ENCODE data around the gene GJB6. TPM values are rescaled to one million over a fixed set of nuclear protein-coding genes. Genes with fewer than 3 reads are reported as not detected.
A peak's percentile ranks its signal among the peaks of the same experiment; 100 is the strongest.

The GJB6 gene
- total and polyA plus RNA-seq, 2 of the 4 experiments (the other 2 are of a cell fraction), result not detected

- H3K36me3 ChIP-seq (ENCODE audit: control insufficient read depth, insufficient read depth, low read length), result no peaks in the 10 kb centered on the region
- no peak overlapping the region for H3K56ac ChIP-seq (ENCODE audit: extremely low read depth, insufficient read depth, low read length)
- H3K18ac ChIP-seq (ENCODE audit: low read depth, low read length), result no peak overlapping the region
- H2AK5ac ChIP-seq (ENCODE audit: low read depth, low read length), result no peak overlapping the region
- BruUV-seq (replicated peaks), result no TSS peak
- H2BK20ac ChIP-seq (ENCODE audit: low read depth, low read length), result no peak overlapping the region
- no peaks in the 10 kb centered on the region for H3K9me1 ChIP-seq (ENCODE audit: insufficient read depth, low read length)
- H3K27ac ChIP-seq (ENCODE audit: insufficient read depth, low read length), result no peak overlapping the region
- dilution Hi-C loops (cut with HindIII; ENCODE audit: low sequenced_read_pairs, unreplicated experiment), result no loop called here
- no peak overlapping the region for H3K4ac ChIP-seq (ENCODE audit: low read depth, low read length)
- H4K5ac ChIP-seq (ENCODE audit: low read depth, low read length), result no peak overlapping the region
- intact Hi-C loops (cut with micrococcal nuclease), result no loop called here
- WGBS, 2 experiments (ENCODE audit: extremely low coverage in 2 of 2, insufficient read length in 1 of 2), result 15% methylated on average over 19 of the region's 30 CpGs; no CpG with 5 or more reads in 1 of the 2 experiments
- H3K4me1 ChIP-seq (ENCODE audit: control insufficient read depth, insufficient read depth, low read length), result no peaks in the 10 kb centered on the region
- POLR2A ChIA-PET (ENCODE audit: unreplicated experiment), result no interaction called here
- no peak overlapping the region for H3K9ac ChIP-seq (ENCODE audit: low read depth, low read length)
- H4K8ac ChIP-seq (ENCODE audit: low read depth in 2 of 2, low read length in 2 of 2), result no peak overlapping the region
- no peak overlapping the region for H2AK9ac ChIP-seq (replicated peaks; ENCODE audit: low read depth, low read length, poor library complexity)
- no peak overlapping the region for H2BK5ac ChIP-seq (ENCODE audit: low read depth, low read length, poor library complexity, severe bottlenecking)
- no peak overlapping the region for H2AFZ ChIP-seq (replicated peaks; ENCODE audit: low read length, poor library complexity)
- no peak for TF ChIP-seq CEBPB (IDR thresholded peaks at IDR 0.05; ENCODE audit: low read depth, low read length)
- no peak for TF ChIP-seq USF2 (IDR thresholded peaks at IDR 0.05; ENCODE audit: low read depth, low read length)
- no peak for TF ChIP-seq SMC3 (IDR thresholded peaks at IDR 0.05; ENCODE audit: low read depth, low read length)
- no peak for TF ChIP-seq MAFK (IDR thresholded peaks at IDR 0.05; ENCODE audit: low read depth, low read length)
- no peak overlapping the region for H3K4me2 ChIP-seq (ENCODE audit: low read depth, low read length)
- H4K91ac ChIP-seq (ENCODE audit: insufficient read depth, low read depth, low read length), result no peak overlapping the region
- no peak for DNase-seq
- no peak overlapping the region for H2BK15ac ChIP-seq (ENCODE audit: low read depth, low read length)
- H3K14ac ChIP-seq (replicated peaks; ENCODE audit: low read depth, low read length), result no peak overlapping the region
- H3K4me3 ChIP-seq (ENCODE audit: insufficient read depth, low read depth, low read length), result no peak overlapping the region
- no peak for ATAC-seq (ENCODE audit: low read depth)
- H3K9me3 ChIP-seq (ENCODE audit: control insufficient read depth, insufficient read depth, low read length), result no peaks in the 10 kb centered on the region
- 0 out of 2 replicates have a peak overlapping the region, but pooled peaks have one; percentile 24 for H3K23ac ChIP-seq (ENCODE audit: low read depth, low read length)
- H3K79me1 ChIP-seq (ENCODE audit: low read depth in 1 of 2, low read length in 2 of 2), result no peaks in the 10 kb centered on the region
- CTCF ChIA-PET, result no interaction called here
- no peaks in the 10 kb centered on the region for H4K20me1 ChIP-seq (ENCODE audit: insufficient read depth, low read length)
- in situ Hi-C loops (cut with MboI; ENCODE audit: low sequenced_read_pairs), result no loop called here
- H2BK120ac ChIP-seq (ENCODE audit: low read depth, low read length), result no peak overlapping the region
- peaks cover 67% of the 10 kb centered on the region for H3K27me3 ChIP-seq (ENCODE audit: control insufficient read depth, insufficient read depth, low read length)
These were observed 943 bp downstream of the GJB6 start for GRCh38 chr13:20230913-20231838.

Data from IMR-90 (cell line).